GM12872 (cell line): Measurements from ENCODE around the gene POC1A.

Source experiments
- CTCF ChIP-seq: IDR thresholded peaks from 3 replicates; pipeline ENCODE4 v1.5.1; 2011; ENCODE audit warnings: low read depth, mild to moderate bottlenecking, low read length, moderate library complexity; ENCODE audit not compliant: insufficient read depth

The POC1A gene

GRCh38 chr3:52124126-52124525, 30.1 kb downstream of the POC1A start:
- TF ChIP-seq CTCF = no peak

- TF ChIP-seq CTCF = peak; percentile 99
Observed at GRCh38 chr3:52123106-52123725, 31.0 kb downstream of the POC1A start.

GRCh38 chr3:52122491-52122890, 31.7 kb downstream of the POC1A start:
- TF ChIP-seq CTCF = no peak

- TF ChIP-seq CTCF = no peak
Observed at GRCh38 chr3:52121813-52122212, 32.4 kb downstream of the POC1A start.

GRCh38 chr3:52121464-52121805, 32.8 kb downstream of the POC1A start:
- TF ChIP-seq CTCF = no peak

- TF ChIP-seq CTCF = no peak
Observed at GRCh38 chr3:52120556-52121463, 33.4 kb downstream of the POC1A start.

GRCh38 chr3:52119826-52120225, 34.4 kb downstream of the POC1A start:
- TF ChIP-seq CTCF = no peak
